HG03196 (cell line): ENCODE results near the gene HDGFL1.

Experiments used
- ATAC-seq: cut with Tn5 transposase; IDR thresholded peaks from one replicate; pipeline ENCODE4 v1.9.1; 2021; ENCODE audit not compliant: unreplicated experiment

HDGFL1 gene

GRCh38 chr6:22589118-22589517, 19.8 kb downstream of the HDGFL1 start:
- ATAC-seq, result no peak

- ATAC-seq, result no peak
Measured at GRCh38 chr6:22590423-22590822, 21.1 kb downstream of the HDGFL1 start.

DNA sequence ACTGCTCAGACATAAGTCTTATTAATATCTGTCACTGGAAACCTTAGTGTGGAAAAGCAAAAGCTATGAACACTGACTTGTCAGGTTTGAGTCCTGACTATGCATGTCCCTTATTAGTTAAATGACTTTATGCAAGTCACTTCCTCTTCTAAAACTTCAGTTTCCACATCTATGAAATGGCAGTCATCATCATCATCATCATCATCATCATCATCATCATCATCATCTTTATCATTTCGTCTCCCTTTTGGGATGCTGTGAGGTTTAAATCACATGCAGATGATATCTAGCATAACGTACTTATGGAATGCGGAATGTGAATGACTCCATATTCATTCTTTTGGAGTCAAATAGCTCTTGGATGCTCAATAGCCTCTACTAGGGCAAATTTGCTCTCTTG, 24.5 kb downstream of the HDGFL1 start:
- ATAC-seq, result no peak

GRCh38 chr6:22596011-22596410, 26.6 kb downstream of the HDGFL1 start:
- no peak for ATAC-seq

DNA sequence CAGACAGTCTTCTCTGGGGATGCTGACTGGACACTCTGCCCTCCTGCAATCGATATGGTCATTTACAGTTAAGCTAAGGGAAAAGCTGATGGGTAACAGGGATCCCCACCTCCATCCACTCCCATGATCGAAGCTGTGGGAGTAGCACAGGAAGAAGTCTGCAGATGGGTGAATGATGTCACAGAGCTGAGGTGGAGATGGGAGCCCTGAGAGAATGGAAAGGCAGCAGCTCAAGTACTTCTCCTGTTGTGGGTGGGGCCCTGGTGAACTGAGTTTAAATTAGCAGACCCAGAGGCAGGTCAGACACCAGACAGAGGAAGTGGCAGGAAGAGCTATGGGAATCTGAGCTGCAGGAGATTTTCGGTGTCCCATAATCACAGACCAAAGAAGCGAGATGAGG, 29.0 kb downstream of the HDGFL1 start:
- ATAC-seq, result no peak

DNA sequence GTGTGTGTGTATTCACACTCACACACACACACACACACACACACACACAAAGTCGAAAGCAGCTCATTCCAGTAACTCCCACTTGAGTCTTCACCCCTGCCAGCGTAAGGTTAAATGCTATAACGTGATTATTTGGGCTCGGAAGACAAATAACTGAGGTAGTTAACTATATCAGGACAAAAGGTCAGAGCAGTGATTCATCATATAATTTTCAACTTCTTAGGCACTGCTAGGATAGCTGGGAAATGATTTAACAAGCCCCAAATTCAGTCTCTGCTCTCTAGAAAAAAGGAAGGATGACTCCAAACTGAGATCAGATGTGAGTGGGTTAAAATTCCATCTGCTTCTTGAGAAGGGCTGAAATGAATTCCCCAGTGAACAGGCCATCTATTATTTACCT, 30.7 kb downstream of the HDGFL1 start:
- ATAC-seq, result no peak

GRCh38 chr6:22601984-22602383, 32.6 kb downstream of the HDGFL1 start:
- no peak for ATAC-seq

DNA sequence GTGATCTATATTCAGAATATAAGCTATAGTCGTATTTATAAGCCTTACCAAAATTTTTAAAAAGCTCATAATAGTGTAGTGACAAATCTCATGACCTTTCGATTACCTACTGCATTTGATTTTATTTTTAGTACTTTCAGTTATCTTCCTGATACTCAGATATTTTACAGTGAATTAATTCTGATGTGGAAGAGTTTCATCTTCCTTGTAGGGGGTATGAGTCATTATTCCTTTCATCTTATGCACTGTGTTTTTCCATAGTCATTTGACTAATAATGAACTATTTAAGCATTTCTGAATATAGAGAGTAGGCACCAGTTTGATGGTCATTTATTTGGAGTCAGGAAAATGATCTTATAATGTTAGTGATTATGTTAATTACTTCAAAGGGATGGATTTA, 36.4 kb downstream of the HDGFL1 start:
- ATAC-seq, result no peak

GRCh38 chr6:22610127-22610526, 40.8 kb downstream of the HDGFL1 start:
- ATAC-seq, result no peak

DNA sequence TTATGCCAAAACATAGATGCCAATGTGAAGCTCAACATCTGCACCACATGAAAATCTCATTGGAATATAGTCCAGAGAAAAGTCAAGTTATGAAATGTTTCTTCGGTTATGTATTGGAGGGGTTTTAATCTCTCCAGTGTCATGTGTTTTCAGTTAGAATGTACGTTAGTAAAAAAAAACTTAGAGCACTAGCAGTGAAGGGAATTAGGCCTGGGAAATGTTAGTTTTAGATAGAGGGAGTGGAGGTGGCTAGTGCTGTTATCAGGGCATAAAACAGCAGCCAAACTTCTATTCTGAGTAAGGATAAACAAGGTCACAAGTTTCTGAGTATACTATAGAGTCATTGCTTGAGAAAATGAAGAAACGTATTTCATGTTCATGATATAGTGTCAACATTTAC, 42.9 kb downstream of the HDGFL1 start:
- ATAC-seq, result no peak

DNA sequence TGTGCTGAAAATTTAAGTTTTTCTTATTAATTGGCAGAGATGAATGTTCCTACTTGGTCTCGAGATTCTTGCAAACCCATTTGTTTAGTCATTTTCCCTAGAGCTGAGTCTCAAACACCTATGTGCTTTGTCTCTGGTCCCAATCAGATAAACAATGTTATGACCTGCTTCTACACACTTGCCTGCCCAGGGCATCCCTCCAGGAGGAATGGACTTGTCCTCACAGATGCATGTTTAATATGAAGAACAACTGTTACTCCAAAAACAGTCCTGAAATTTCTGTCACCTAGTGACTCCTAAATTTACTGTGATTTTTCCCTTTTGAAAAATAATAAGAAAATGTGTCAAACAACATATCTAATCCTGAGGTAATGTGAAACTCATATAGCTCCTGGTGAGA, 43.7 kb downstream of the HDGFL1 start:
- ATAC-seq, result no peak

- ATAC-seq, result no peak
Measured at GRCh38 chr6:22613695-22614094, 44.3 kb downstream of the HDGFL1 start.

GRCh38 chr6:22614547-22614946, 45.2 kb downstream of the HDGFL1 start:
- no peak for ATAC-seq

DNA sequence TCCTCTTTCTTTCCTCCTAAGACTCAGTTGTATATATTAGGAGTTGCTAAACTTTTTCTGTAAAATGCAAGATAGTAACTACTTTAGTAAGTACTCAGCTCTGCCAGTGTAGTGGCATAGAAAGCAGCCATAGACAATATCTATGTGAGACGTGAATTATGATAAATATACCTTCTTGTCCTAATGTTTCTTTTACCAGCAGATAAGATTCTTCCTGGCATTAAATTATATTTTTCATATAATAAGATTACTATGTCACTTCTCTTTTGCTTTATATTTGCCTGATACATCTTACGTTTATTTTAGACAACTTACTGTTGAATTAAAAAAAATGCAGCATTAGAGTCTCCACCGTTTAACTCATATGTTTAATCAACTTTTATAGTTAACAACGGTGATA, 51.7 kb downstream of the HDGFL1 start:
- ATAC-seq, result no peak
